Breast epithelium (tissue), 4 donors: Measurements from ENCODE around the gene SERPINB4. TPM values are rescaled to one million over a fixed set of nuclear protein-coding genes. Genes with fewer than 3 reads are reported as not detected.
"Not testable (repeated sequence)": the region's sequence is repeated elsewhere in the genome, so short reads cannot be mapped to it uniquely, and the experiment has no call there.

Source experiments
- DNase-seq, 2 donors: peaks; one replicate each; pipeline ENCODE4 v3.0.0-alpha.2; 2019; ENCODE audit warnings: low spot score in 2 of 2
- H3K27ac ChIP-seq, 2 donors: fragments of 200-600 bp; sonication (generic) in 1 of 2; one replicate each; pipeline ENCODE4 v1.5.1; 2016 to 2019; ENCODE audit warnings: mild to moderate bottlenecking in 1 of 2
- H3K27me3 ChIP-seq, 2 donors: fragments of 200-600 bp; sonication (generic) in 1 of 2; one replicate each; pipeline versions ENCODE4 v1.5.1 to v1.6.0; 2017 to 2019; ENCODE audit warnings: control low read depth in 1 of 2, mild to moderate bottlenecking in 1 of 2
- H3K36me3 ChIP-seq: fragments of 200-600 bp; one replicate; pipeline ENCODE4 v1.5.1; 2019
- H3K4me1 ChIP-seq, 2 donors: fragments of 200-600 bp; sonication (generic); one replicate each; pipeline ENCODE4 v1.5.1; 2016 to 2019; ENCODE audit warnings: control low read depth in 1 of 2
- H3K4me3 ChIP-seq, 3 donors: fragments of 200-600 bp; sonication (generic); 1 replicate in 2 of 3; 2 replicates in 1 of 3; pipeline ENCODE4 v1.5.1; 2016 to 2019; ENCODE audit warnings: mild to moderate bottlenecking in 3 of 3, moderate library complexity in 2 of 3
- H3K9me3 ChIP-seq, 2 donors: fragments of 200-600 bp; sonication (generic) in 1 of 2; one replicate each; pipeline ENCODE4 v1.5.1; 2016 to 2019; ENCODE audit warnings: control low read depth in 1 of 2
- POLR2A ChIP-seq: fragments of 450-650 bp; IDR thresholded peaks from one replicate; pipeline ENCODE4 v1.6.1; 2016; ENCODE audit warnings: antibody characterized with exemption, mild to moderate bottlenecking, moderate library complexity
- POLR2AphosphoS5 ChIP-seq, 3 donors: sonication (generic); formaldehyde crosslinking; IDR thresholded peaks; one replicate each; pipeline ENCODE4 v1.6.1; 2017; ENCODE audit warnings: antibody characterized with exemption in 3 of 3
- intact Hi-C: fragments of 100-400 bp; cut with DNase I; formaldehyde crosslinking; loops from one replicate; pipeline ENCODE4 v1.15.1; 2023; ENCODE audit warnings: low total_unique reads
- total RNA-seq, 3 donors: library from RNA; depleted of rRNA; stranded (reverse); fragments of >200 nt; gene quantifications; one replicate each; pipeline ENCODE4 v1.1.0, GENCODE V29; 2016
- TF ChIP-seq, protein P1 (sequence below), 3 donors: fragments of 450-650 bp; IDR thresholded peaks; one replicate each; pipeline ENCODE4 v1.5.1; 2016 to 2017; ENCODE audit warnings: antibody characterized with exemption in 3 of 3, mild to moderate bottlenecking in 3 of 3, moderate library complexity in 3 of 3

Gene SERPINB4
- total RNA-seq, 3 donors from 2014 or later, result 0.66 TPM; not detected in 2

DNA sequence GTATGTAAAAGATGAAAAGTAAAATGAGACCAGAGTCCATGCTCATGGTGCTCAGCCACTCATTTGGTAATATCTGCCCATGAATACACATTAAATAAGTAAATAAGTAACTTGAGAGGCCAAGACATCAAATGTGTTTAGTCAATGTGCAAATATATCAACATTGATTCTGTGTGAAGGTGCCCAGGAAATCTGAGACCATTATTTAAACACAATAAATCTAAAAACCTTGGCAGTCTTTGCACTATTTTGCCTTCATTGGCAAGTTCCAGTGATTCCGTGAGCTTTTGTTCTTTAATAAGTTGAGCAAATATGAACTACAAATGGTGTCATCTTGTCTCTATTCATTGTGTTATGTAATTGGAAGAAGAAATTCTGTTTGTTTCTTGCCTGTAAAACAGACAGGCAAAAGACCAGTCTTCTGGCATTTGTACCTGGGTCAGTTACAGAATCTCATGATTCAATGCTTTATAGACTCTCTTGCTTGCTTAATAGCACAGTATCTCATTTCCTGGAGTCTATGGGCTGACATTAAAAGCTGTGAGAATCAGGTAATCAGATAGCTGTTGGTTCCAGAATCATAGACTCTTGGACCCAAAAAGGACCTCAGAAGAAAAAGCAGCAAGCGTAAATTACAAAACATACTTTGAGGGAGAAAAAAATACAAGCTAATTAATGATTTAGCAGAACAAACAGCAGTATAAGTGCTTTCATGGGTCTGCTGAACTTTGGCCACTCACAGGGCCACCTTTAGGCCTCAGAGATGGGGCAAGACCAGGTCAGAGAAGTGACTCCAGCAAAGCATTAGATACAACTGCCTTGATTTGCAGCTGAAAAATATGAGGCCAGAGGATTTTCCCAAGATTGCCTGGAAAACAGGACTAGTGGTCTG, 37.6 kb upstream of the SERPINB4 start:
- DNase-seq, result no peak
- intact Hi-C loops, result no loop called here
- H3K27ac ChIP-seq, result no peak overlapping the region
- H3K36me3 ChIP-seq, result no peaks in the 10 kb centered on the region
- H3K27me3 ChIP-seq, result no peaks in the 10 kb centered on the region
- no peaks in the 10 kb centered on the region for H3K4me1 ChIP-seq
- H3K4me3 ChIP-seq, result no peak overlapping the region
- no peaks in the 10 kb centered on the region for H3K9me3 ChIP-seq
- TF ChIP-seq, protein P1, sequence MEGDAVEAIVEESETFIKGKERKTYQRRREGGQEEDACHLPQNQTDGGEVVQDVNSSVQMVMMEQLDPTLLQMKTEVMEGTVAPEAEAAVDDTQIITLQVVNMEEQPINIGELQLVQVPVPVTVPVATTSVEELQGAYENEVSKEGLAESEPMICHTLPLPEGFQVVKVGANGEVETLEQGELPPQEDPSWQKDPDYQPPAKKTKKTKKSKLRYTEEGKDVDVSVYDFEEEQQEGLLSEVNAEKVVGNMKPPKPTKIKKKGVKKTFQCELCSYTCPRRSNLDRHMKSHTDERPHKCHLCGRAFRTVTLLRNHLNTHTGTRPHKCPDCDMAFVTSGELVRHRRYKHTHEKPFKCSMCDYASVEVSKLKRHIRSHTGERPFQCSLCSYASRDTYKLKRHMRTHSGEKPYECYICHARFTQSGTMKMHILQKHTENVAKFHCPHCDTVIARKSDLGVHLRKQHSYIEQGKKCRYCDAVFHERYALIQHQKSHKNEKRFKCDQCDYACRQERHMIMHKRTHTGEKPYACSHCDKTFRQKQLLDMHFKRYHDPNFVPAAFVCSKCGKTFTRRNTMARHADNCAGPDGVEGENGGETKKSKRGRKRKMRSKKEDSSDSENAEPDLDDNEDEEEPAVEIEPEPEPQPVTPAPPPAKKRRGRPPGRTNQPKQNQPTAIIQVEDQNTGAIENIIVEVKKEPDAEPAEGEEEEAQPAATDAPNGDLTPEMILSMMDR (IDR thresholded peaks at IDR 0.05), result no peak
- no peak for TF ChIP-seq POLR2AphosphoS5 (IDR thresholded peaks at IDR 0.05)
- TF ChIP-seq POLR2A, result no peak

DNA sequence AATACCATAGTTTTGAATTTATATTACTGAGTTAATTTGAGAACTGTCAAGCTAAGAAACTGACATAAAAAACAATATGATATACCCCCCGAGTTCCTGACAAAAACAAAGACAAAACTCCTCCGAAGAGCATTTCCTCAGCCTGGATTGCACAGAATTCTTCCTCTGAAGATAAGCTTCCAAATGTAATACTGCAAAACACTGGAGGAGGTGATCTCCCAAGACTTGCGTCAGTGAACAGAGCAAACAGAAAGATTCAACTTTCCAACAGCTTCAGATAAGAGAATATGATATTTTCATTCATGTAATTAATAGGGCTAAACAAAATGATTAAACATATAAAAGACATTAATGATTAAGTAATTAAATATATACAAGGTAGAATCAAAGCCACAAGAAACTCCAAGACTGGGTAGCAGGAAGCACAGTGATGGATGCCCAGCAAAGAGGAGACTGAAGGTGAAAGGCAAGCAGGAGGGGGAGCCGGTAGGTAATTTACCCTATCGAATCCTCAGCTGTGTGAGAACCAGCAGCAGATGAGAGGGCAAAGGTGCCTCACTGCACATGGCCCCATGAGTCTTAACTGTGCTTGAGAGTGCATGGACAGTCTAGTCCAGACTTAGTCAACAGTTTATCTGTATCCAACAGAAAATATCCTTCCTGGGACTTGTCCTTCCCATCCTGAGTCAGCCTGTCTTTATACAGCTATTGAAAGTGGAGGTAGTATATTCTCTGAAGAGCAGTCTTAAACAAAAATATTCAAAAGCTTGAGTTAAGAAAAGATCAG, 36.0 kb upstream of the SERPINB4 start:
- H3K4me1 ChIP-seq, result no peaks in the 10 kb centered on the region
- no peak overlapping the region for H3K4me3 ChIP-seq
- H3K27me3 ChIP-seq, result no peaks in the 10 kb centered on the region
- H3K36me3 ChIP-seq, result no peaks in the 10 kb centered on the region
- intact Hi-C loops, result no loop called here
- no peak for DNase-seq
- H3K9me3 ChIP-seq, result no peaks in the 10 kb centered on the region
- no peak overlapping the region for H3K27ac ChIP-seq
- TF ChIP-seq POLR2AphosphoS5 (IDR thresholded peaks at IDR 0.05), result no peak
- TF ChIP-seq POLR2A, result no peak
- TF ChIP-seq, protein P1 (IDR thresholded peaks at IDR 0.05), result no peak

DNA sequence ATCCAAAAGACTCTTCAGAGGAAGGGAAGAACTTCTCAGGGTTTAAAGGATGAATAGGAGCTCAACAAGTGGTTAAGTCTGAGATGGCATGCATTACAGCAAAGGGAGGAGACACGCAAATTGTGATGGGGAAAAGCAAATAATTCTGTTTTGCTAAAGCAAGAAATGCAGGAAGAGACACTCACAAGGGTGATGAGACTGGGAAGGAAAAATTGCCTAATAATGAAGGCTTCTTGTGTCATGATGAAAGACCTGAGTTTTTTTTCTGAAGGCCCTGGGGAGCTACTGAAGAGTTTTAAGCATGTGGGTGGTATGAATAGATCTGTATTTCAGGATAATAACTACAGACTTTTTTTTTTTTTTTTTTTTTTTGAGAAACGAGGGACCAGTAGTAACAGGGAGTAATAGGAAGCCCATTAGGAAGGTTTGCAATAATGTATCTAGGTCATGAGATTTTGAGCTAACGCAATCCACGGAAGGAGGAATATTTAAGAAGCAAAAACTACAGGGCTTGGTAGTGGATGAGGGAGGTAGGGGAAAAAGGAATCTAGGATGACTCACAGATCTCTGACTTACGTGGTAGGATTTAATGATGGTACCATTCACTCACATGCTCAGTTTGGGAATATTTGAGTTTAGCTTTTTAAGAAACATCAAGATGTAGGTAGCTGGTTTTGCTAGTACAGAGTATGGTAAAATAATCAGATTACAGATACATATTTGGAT, 33.6 kb upstream of the SERPINB4 start:
- H3K36me3 ChIP-seq, result no peaks in the 10 kb centered on the region
- no peak for DNase-seq
- intact Hi-C loops, result no loop called here
- TF ChIP-seq POLR2A (no peak), POLR2AphosphoS5 (IDR thresholded peaks at IDR 0.05) (no peak)
- TF ChIP-seq, protein P1 (IDR thresholded peaks at IDR 0.05), result no peak
- H3K4me3 ChIP-seq, result no peak overlapping the region
- no peaks in the 10 kb centered on the region for H3K4me1 ChIP-seq
- H3K27me3 ChIP-seq, result no peaks in the 10 kb centered on the region
- H3K9me3 ChIP-seq, result no peaks in the 10 kb centered on the region
- H3K27ac ChIP-seq, result no peak overlapping the region

DNA sequence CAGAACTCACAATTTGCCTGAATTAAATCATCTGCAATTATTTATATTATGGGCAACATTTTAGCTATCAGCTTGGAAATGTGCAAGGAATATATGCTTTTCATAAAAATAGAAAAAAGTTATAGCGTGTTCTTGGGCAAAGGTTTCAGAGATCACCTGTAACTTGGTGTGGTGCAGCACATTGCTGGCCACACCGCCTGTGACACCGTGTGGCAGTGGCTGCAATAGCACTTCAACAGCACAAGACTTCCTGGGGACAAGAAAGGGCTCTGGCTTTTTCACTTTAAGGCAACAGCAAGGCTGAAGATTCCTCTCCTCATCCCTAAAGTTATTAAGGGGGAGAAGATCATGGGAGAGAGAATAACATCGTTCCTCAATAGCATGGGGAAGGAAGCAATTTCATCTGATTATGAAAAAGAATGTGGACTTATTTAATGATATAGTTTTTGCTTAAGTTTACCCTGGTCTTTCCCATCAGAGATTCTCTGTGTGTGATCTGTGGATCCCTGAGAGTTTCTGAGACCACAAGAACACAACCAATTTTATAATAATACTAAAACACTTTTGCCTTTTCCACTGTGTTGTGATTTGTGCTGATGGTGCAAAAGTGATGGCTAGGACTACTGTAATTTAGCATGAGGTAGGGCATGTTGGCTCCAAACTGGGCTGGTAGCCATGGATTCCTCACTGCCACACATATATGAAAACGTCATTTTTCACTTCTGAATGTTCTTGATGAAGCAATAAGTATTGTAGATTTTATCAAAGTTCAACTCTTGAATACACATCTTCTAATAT, 32.7 kb upstream of the SERPINB4 start:
- H3K27me3 ChIP-seq, result no peaks in the 10 kb centered on the region
- intact Hi-C loops, result no loop called here
- H3K4me3 ChIP-seq, result no peak overlapping the region
- DNase-seq, result no peak
- H3K36me3 ChIP-seq, result no peaks in the 10 kb centered on the region
- H3K27ac ChIP-seq, result no peak overlapping the region
- H3K9me3 ChIP-seq, result peaks cover 0 to 3% of the 10 kb centered on the region in 2 donors
- TF ChIP-seq POLR2A, result no peak
- no peaks in the 10 kb centered on the region for H3K4me1 ChIP-seq

DNA sequence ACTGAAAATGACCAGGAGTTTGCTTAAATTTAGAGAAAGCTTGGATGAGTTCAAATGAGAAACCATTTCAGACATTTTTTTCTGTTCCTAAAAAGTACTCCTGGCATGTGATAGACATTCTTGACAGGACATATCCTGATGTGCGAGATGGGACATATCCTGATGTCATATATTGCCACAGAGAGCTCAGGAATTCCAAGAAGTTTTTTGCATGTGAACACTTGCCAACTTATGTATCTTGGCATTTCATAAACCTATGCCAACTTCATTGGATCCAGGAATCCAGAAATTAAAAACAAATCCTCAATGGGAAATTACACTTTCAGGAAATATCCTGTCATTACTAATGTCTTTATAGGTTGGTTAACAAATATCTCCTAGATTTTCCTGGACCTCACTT, 20.5 kb upstream of the SERPINB4 start:
- Histone ChIP-seq H3K4me1 (no peaks in the 10 kb centered on the region), H3K36me3 (no peaks in the 10 kb centered on the region), H3K27me3 (no peaks in the 10 kb centered on the region), H3K9me3 (no peaks in the 10 kb centered on the region), H3K27ac (no peak overlapping the region), H3K4me3 (no peak overlapping the region)
- no peak for DNase-seq
- intact Hi-C loops, result no loop called here
- TF ChIP-seq, protein P1 (IDR thresholded peaks at IDR 0.05), result no peak
- TF ChIP-seq POLR2A (no peak), POLR2AphosphoS5 (IDR thresholded peaks at IDR 0.05) (no peak)

DNA sequence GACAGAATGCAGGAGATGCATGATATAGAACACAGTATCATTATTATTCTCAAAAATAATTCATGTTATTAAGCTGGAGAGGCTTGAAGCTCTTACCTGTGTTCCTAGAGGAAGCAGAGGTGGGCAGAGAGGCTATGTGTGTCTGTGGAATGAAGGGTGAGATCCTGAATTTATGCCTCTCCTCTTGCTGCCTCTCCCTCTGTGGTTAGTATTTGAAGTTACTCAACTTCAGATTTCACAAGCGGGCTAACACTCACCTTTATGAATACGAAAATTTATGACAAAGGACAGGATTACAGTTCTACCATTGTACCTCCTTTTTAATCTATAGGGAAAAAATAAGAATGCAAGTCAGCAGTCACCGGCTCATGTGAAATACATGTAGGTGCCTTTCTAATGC, 17.7 kb upstream of the SERPINB4 start, which contains the start of gene SERPINB3:
Gene SERPINB3, minus strand, starts transcription at position 144 of the 400 bp plus-strand sequence. CDS start 677 bp downstream, outside the sequence.
- H3K27me3 ChIP-seq, intact Hi-C loops, H3K27ac ChIP-seq, H3K36me3 ChIP-seq, H3K9me3 ChIP-seq, H3K4me3 ChIP-seq, DNase-seq, H3K4me1 ChIP-seq: not testable (repeated sequence)

DNA sequence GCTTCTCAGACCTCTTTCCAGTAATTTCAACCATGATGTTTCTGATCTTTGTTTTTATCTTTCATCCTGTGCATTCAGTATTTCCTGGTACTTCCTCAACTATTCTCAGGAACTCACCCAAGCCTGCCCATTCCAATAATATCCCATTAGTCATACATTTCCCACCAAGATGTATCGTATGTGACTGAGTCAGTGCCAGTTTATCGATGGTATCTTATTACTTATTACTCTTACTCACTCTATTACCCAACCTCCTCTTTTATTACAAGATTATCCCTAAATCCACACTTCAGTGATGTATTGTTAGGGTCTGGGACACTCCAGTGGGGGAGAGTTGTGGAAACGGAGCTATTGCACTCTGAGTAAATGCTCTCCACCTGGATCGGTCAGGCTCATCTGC, 14.9 kb upstream of the SERPINB4 start:
- H3K27me3 ChIP-seq, H3K4me3 ChIP-seq, DNase-seq, H3K27ac ChIP-seq, intact Hi-C loops, H3K36me3 ChIP-seq, H3K4me1 ChIP-seq, H3K9me3 ChIP-seq: not testable (repeated sequence)
